GM21723 (cell line): ENCODE measurements around the gene DNAJC22.
"Not testable (repeated sequence)": the region's sequence is repeated elsewhere in the genome, so short reads cannot be mapped to it uniquely, and the experiment has no call there.

Source experiments
- ATAC-seq: cut with Tn5 transposase; IDR thresholded peaks from one replicate; pipeline ENCODE4 v1.9.1; 2021; ENCODE audit warnings: mild to moderate bottlenecking, moderate library complexity; ENCODE audit not compliant: unreplicated experiment

DNAJC22 gene

GRCh38 chr12:49346659-49347310, at the start of gene DNAJC22:
Gene DNAJC22, plus strand, starts transcription at chr12:49346888. Its CDS starts 1,985 bp downstream, at chr12:49348873.
- ATAC-seq, result no peak

GRCh38 chr12:49297695-49298060, 49.0 kb upstream of the DNAJC22 start:
- no peak for ATAC-seq

- ATAC-seq, result no peak
These were observed 48.5 kb upstream of the DNAJC22 start for GRCh38 chr12:49298160-49298559.

- ATAC-seq, result no peak
These were observed 44.9 kb upstream of the DNAJC22 start for GRCh38 chr12:49301760-49302159.

GRCh38 chr12:49304161-49304560, 42.5 kb upstream of the DNAJC22 start:
- ATAC-seq, result no peak

GRCh38 chr12:49305762-49306510, 40.8 kb upstream of the DNAJC22 start:
- no peak for ATAC-seq

- no peak for ATAC-seq
These were observed 37.3 kb upstream of the DNAJC22 start for GRCh38 chr12:49309386-49309785.

GRCh38 chr12:49310451-49311000, 36.2 kb upstream of the DNAJC22 start:
- not testable (repeated sequence) for ATAC-seq

- ATAC-seq, result no peak
These were observed 31.9 kb upstream of the DNAJC22 start for GRCh38 chr12:49314811-49315210.

GRCh38 chr12:49317118-49317517, 29.6 kb upstream of the DNAJC22 start:
- not testable (repeated sequence) for ATAC-seq

- ATAC-seq, result not testable (repeated sequence)
These were observed 26.1 kb upstream of the DNAJC22 start for GRCh38 chr12:49320411-49321103.

- ATAC-seq, result no peak
These were observed 24.4 kb upstream of the DNAJC22 start for GRCh38 chr12:49322367-49322707.

GRCh38 chr12:49322708-49323523, 23.8 kb upstream of the DNAJC22 start, which contains the start of gene TROAP:
Gene TROAP, plus strand, starts transcription at chr12:49323255. Its CDS starts 354 bp downstream, at chr12:49323609.
- ATAC-seq, result peak; percentile 98

- ATAC-seq, result no peak
These were observed 23.1 kb upstream of the DNAJC22 start for GRCh38 chr12:49323524-49324097.

- no peak for ATAC-seq
These were observed 21.1 kb upstream of the DNAJC22 start for GRCh38 chr12:49325606-49326005.

- ATAC-seq, result no peak
These were observed 19.3 kb upstream of the DNAJC22 start for GRCh38 chr12:49327368-49327767.

GRCh38 chr12:49327887-49328286, 18.8 kb upstream of the DNAJC22 start:
- no peak for ATAC-seq

- no peak for ATAC-seq
These were observed 17.9 kb upstream of the DNAJC22 start for GRCh38 chr12:49328816-49329215.

GRCh38 chr12:49330032-49330619, 16.6 kb upstream of the DNAJC22 start:
- ATAC-seq, result no peak
